GM23338 (cell line): ENCODE results near the gene DIP2C.

ENCODE experiments used
- CREB1 ChIP-seq: fragments of 250-450 bp; sonication (Bioruptor Pico); IDR thresholded peaks from 2 replicates; pipeline ENCODE4 v1.5.0; 2020; ENCODE audit warnings: low read depth, mild to moderate bottlenecking, moderate library complexity
- JUNB ChIP-seq: IDR thresholded peaks from one replicate; pipeline ENCODE4 v1.6.1; 2016; ENCODE audit warnings: antibody characterized with exemption; ENCODE audit not compliant: unreplicated experiment
- POLR2AphosphoS5 ChIP-seq: IDR thresholded peaks from 2 replicates; pipeline ENCODE4 v1.6.1; 2016; ENCODE audit warnings: antibody characterized with exemption, low read depth
- REST ChIP-seq: IDR thresholded peaks from one replicate; pipeline ENCODE4 v1.6.1; 2018; ENCODE audit warnings: antibody characterized with exemption; ENCODE audit not compliant: unreplicated experiment
- ZNF114 ChIP-seq: fragments of 250-450 bp; sonication (Bioruptor Pico); IDR thresholded peaks from 2 replicates; pipeline ENCODE4 v1.5.0; 2020; ENCODE audit warnings: mild to moderate bottlenecking, moderate library complexity
- TF ChIP-seq, protein P1 (sequence below), 2 experiments: fragments of 200-600 bp in 1 of 2; sonication (generic) in 1 of 2; conservative IDR thresholded peaks; 2 replicates each; pipeline versions ENCODE4 v1.5.1 to v1.6.1; 2016 to 2017; ENCODE audit warnings: antibody characterized with exemption in 2 of 2, low read depth in 2 of 2, mild to moderate bottlenecking in 2 of 2, moderate library complexity in 1 of 2

DNA sequence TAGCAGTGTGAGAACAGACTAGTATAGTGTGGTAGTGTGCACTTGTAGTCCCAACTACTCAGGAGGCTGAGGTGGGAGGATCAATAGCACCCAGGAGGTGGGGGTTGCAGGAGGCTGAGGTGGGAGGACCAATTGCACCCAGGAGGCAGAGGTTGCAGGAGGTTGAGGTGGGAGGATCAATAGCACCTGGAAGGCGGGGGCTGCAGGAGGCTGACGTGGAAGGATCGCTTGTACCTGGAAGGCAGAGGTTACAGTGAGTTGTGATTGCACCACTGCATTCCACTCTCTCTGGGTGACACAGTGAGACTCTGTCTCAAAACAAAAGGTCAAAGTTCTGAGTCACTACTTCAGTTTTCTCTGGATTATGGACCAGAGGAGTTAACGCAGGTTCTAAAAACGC lies 22.6 kb upstream of the DIP2C start:
- TF ChIP-seq, protein P1, sequence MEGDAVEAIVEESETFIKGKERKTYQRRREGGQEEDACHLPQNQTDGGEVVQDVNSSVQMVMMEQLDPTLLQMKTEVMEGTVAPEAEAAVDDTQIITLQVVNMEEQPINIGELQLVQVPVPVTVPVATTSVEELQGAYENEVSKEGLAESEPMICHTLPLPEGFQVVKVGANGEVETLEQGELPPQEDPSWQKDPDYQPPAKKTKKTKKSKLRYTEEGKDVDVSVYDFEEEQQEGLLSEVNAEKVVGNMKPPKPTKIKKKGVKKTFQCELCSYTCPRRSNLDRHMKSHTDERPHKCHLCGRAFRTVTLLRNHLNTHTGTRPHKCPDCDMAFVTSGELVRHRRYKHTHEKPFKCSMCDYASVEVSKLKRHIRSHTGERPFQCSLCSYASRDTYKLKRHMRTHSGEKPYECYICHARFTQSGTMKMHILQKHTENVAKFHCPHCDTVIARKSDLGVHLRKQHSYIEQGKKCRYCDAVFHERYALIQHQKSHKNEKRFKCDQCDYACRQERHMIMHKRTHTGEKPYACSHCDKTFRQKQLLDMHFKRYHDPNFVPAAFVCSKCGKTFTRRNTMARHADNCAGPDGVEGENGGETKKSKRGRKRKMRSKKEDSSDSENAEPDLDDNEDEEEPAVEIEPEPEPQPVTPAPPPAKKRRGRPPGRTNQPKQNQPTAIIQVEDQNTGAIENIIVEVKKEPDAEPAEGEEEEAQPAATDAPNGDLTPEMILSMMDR (conservative IDR thresholded peaks at IDR 0.05; ENCODE audit: low read depth in 2 of 2), result no peak
- TF ChIP-seq CREB1 (CRISPR knock-in tag) (no peak), JUNB (no peak), REST (no peak), POLR2AphosphoS5 (no peak), ZNF114 (CRISPR knock-in tag) (no peak)
